Measurements from ENCODE around the gene PDE4D. TPM values are rescaled to one million over a fixed set of nuclear protein-coding genes. Genes with fewer than 3 reads are reported as not detected.

PDE4D gene
- total and polyA plus RNA-seq, 11 donors = 5.2 to 68.3 (median 42.1) TPM

DNA sequence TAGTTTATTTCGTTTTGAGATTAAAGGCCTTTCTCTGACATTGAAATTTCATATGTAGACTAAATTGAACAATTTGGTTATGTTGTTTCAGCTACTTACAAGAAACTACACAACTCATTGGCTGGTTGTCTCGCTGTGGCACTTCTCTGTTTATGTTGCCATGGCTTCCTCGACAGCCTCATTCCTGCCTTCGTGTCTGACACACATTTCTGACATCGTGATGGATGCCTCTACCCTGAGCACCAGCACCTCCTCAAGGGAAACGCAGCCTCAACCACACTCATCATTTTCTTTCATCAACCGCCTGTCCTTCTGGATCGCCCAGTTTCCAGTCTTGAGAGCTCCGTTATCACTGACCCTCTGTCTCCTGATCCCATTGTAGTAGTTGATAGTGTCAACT lies 562.8 kb downstream of the PDE4D start:
- TF ChIP-seq POLR2A (IDR thresholded peaks at IDR 0.05) = no peak
- TF ChIP-seq, protein P1, sequence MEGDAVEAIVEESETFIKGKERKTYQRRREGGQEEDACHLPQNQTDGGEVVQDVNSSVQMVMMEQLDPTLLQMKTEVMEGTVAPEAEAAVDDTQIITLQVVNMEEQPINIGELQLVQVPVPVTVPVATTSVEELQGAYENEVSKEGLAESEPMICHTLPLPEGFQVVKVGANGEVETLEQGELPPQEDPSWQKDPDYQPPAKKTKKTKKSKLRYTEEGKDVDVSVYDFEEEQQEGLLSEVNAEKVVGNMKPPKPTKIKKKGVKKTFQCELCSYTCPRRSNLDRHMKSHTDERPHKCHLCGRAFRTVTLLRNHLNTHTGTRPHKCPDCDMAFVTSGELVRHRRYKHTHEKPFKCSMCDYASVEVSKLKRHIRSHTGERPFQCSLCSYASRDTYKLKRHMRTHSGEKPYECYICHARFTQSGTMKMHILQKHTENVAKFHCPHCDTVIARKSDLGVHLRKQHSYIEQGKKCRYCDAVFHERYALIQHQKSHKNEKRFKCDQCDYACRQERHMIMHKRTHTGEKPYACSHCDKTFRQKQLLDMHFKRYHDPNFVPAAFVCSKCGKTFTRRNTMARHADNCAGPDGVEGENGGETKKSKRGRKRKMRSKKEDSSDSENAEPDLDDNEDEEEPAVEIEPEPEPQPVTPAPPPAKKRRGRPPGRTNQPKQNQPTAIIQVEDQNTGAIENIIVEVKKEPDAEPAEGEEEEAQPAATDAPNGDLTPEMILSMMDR (IDR thresholded peaks at IDR 0.05) = no peak
- intact Hi-C loops (cut with DNase I) = no loop called here
- Histone ChIP-seq H3K9me3 (no peaks in the 10 kb centered on the region), H3K4me1 (peaks cover 0 to 52% (median 11%) of the 10 kb centered on the region in 12 donors), H3K27me3 (no peaks in the 10 kb centered on the region), H3K4me3 (no peak overlapping the region), H3K27ac (no peak overlapping the region), H3K36me3 (no peaks in the 10 kb centered on the region)
- no peak for DNase-seq
- WGBS, 4 donors = 76 to 85% (median 83%) methylated on average over 9 of the region's 9 CpGs
- ATAC-seq = peak in 2 of 4 donors; percentile 38 to 46

DNA sequence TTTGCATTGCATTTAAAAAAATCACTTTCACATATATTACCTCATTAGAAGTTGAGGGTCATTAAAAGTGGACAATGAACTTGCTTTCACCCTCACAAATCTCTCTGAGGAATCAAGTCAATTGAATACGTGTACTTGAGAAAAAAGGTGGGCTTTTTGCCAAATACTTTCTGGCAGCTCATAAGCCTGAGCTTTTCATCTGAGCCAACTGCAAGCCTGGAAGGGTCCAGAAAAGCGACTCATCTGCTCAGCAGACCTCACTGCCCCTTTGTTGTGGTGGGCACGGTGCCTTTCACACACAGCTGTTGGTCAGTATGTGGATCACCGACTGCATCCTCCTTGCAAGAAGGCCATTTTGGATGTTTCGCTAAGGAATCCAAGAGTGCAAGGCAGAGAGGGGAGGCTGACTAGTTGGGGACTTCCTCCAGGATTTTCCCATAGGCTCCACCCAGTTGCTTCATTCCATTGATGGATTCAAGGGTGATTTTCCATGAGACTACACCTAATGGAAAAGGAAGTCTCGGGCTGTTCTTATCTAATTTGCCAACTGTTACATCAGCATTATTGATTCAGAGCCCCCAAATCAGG lies 564.7 kb downstream of the PDE4D start:
- Histone ChIP-seq H3K9me3 (no peaks in the 10 kb centered on the region), H3K4me3 (peak overlapping the region in 1 of 12 donors; percentile 12), H3K36me3 (no peaks in the 10 kb centered on the region), H3K4me1 (peaks cover 0 to 46% (median 11%) of the 10 kb centered on the region in 12 donors), H3K27me3 (no peaks in the 10 kb centered on the region), H3K27ac (peak overlapping the region in 9 of 12 donors; percentile 11 to 59 (median 28))
- DNase-seq = peak in 4 of 5 donors; percentile 17 to 62 (median 38)
- WGBS, 4 donors = 40 to 51% (median 42%) methylated on average over 6 of the region's 6 CpGs
- TF ChIP-seq, protein P1 (IDR thresholded peaks at IDR 0.05) = no peak
- TF ChIP-seq POLR2A (IDR thresholded peaks at IDR 0.05) = no peak
- ATAC-seq = peak; percentile 52 to 71 (median 65)
- intact Hi-C loops (cut with DNase I) = no loop called here

GRCh38 chr5:59327191-59327980 lies 566.1 kb downstream of the PDE4D start:
- no peak overlapping the region for H3K27ac ChIP-seq
- peaks cover 0 to 36% (median 11%) of the 10 kb centered on the region in 12 donors for H3K4me1 ChIP-seq

GRCh38 chr5:59326596-59326995 lies 566.9 kb downstream of the PDE4D start:
- Histone ChIP-seq H3K4me1 (peaks cover 0 to 44% (median 15%) of the 10 kb centered on the region in 12 donors), H3K9me3 (no peaks in the 10 kb centered on the region), H3K27ac (no peak overlapping the region), H3K4me3 (no peak overlapping the region), H3K36me3 (no peaks in the 10 kb centered on the region), H3K27me3 (no peaks in the 10 kb centered on the region)
- WGBS, 4 donors = 85 to 93% (median 89%) methylated on average over 2 of the region's 2 CpGs
- intact Hi-C loops (cut with DNase I) = no loop called here
- DNase-seq (no peak), ATAC-seq (no peak)
- no peak for TF ChIP-seq POLR2A (IDR thresholded peaks at IDR 0.05)
- TF ChIP-seq, protein P1 (IDR thresholded peaks at IDR 0.05) = no peak

More at GRCh38 chr5:59327191-59327980, 566.1 kb downstream of the PDE4D start:
- DNase-seq (no peak), ATAC-seq (no peak)
- Histone ChIP-seq H3K4me3 (no peak overlapping the region), H3K36me3 (no peaks in the 10 kb centered on the region), H3K27me3 (no peaks in the 10 kb centered on the region), H3K9me3 (no peaks in the 10 kb centered on the region)
- 83 to 84% (median 83%) methylated on average over 4 of the region's 4 CpGs for WGBS, 4 donors
- TF ChIP-seq, protein P1 (IDR thresholded peaks at IDR 0.05) = no peak
- TF ChIP-seq POLR2A (IDR thresholded peaks at IDR 0.05) = no peak
- intact Hi-C loops (cut with DNase I) = no loop called here

Measured in heart left ventricle (tissue), 16 donors.